PC-3 (cell line): ENCODE results near the gene MAMDC4. TPM values are rescaled to one million over a fixed set of nuclear protein-coding genes. Genes with fewer than 3 reads are reported as not detected.

Experiments used
- ATAC-seq: fragments of 200-7000 bp; cut with Tn5 transposase; 2 replicates; pipeline ENCODE4 v1.9.1; 2020; ENCODE audit warnings: mild to moderate bottlenecking, moderate library complexity
- BruUV-seq: library from RNA; stranded (reverse); fragments of 400-500 nt; replicated peaks from 2 replicates; lab custom pipeline; 2021; lab: Mats Ljungman, UMichigan
- CTCF ChIA-PET: fragments of 300-600 bp; sonication (Branson Sonifier 250); formaldehyde crosslinking; loops from one replicate; lab custom pipeline; 2022; ENCODE audit warnings: antibody characterized with exemption; lab: Charles Lee
- POLR2A ChIA-PET: fragments of 300-600 bp; sonication (Branson Sonifier 250); formaldehyde crosslinking; loops from one replicate; lab custom pipeline; 2022; ENCODE audit warnings: antibody characterized with exemption; ENCODE audit not compliant: unreplicated experiment; lab: Charles Lee
- DNase-seq: peaks from one replicate; pipeline ENCODE4 v3.0.0-alpha.2; 2015
- H2AFZ ChIP-seq: fragments of 300-600 bp; sonication (generic); 2 replicates; pipeline ENCODE4 v1.6.0; 2016; ENCODE audit warnings: antibody characterized with exemption, low read length
- H3F3A ChIP-seq: fragments of 300-600 bp; sonication (generic); one replicate; pipeline ENCODE4 v1.6.0; 2017; ENCODE audit warnings: antibody characterized with exemption, low read length, control low read depth, mild to moderate bottlenecking; ENCODE audit not compliant: unreplicated experiment
- H3K27ac ChIP-seq: fragments of 300-600 bp; sonication (generic); 2 replicates; pipeline ENCODE4 v1.5.1; 2016; ENCODE audit warnings: mild to moderate bottlenecking, low read length
- H3K27me3 ChIP-seq: fragments of 300-600 bp; sonication (generic); 2 replicates; pipeline ENCODE4 v1.6.1; 2016; ENCODE audit warnings: low read length, mixed read lengths
- H3K36me3 ChIP-seq: fragments of 300-600 bp; sonication (generic); 2 replicates; pipeline ENCODE4 v1.6.1; 2016; ENCODE audit warnings: low read depth, mixed run types, low read length, mixed read lengths
- H3K4me1 ChIP-seq: fragments of 300-600 bp; sonication (generic); 2 replicates; pipeline ENCODE4 v1.5.1; 2016; ENCODE audit warnings: low read length; ENCODE audit not compliant: insufficient read depth
- H3K4me2 ChIP-seq: fragments of 300-600 bp; sonication (generic); 2 replicates; pipeline ENCODE4 v1.6.0; 2016; ENCODE audit warnings: low read length
- H3K4me3 ChIP-seq: fragments of 300-600 bp; sonication (generic); 2 replicates; pipeline ENCODE4 v1.5.1; 2016; ENCODE audit warnings: mild to moderate bottlenecking, low read length, mixed read lengths
- H3K79me2 ChIP-seq: fragments of 300-600 bp; sonication (generic); 2 replicates; pipeline ENCODE4 v1.6.1; 2017; ENCODE audit warnings: low read length, mixed read lengths
- H3K9ac ChIP-seq: fragments of 300-600 bp; sonication (generic); 2 replicates; pipeline ENCODE4 v1.6.0; 2016; ENCODE audit warnings: mild to moderate bottlenecking, low read length
- H3K9me2 ChIP-seq: fragments of 300-600 bp; sonication (generic); replicated peaks from 2 replicates; pipeline ENCODE4 v1.6.1; 2016; ENCODE audit warnings: mixed run types, low read length, mixed read lengths
- H3K9me3 ChIP-seq: fragments of 300-600 bp; sonication (generic); 2 replicates; pipeline ENCODE4 v1.6.1; 2016; ENCODE audit warnings: low read length, mixed read lengths
- H4K20me1 ChIP-seq: fragments of 300-600 bp; sonication (generic); 2 replicates; pipeline ENCODE4 v1.6.1; 2016; ENCODE audit warnings: low read length, mixed read lengths
- EZH2 ChIP-seq: fragments of 300-600 bp; sonication (generic); IDR thresholded peaks from one replicate; pipeline ENCODE4 v1.6.1; 2017; ENCODE audit warnings: antibody characterized with exemption, mild to moderate bottlenecking, low read length; ENCODE audit not compliant: unreplicated experiment
- EZH2phosphoT487 ChIP-seq: fragments of 300-600 bp; sonication (generic); IDR thresholded peaks from 2 replicates; pipeline ENCODE4 v1.6.1; 2018; ENCODE audit warnings: mild to moderate bottlenecking, antibody characterized with exemption, low read length, borderline replicate concordance
- intact Hi-C: fragments of 100-400 bp; cut with micrococcal nuclease; formaldehyde crosslinking; loops from 2 replicates; pipeline ENCODE4 v1.9.0; 2023
- total RNA-seq: library from RNA; depleted of rRNA; stranded (reverse); fragments of >200 nt; gene quantifications from 2 replicates; pipeline ENCODE4 v1.2.3, GENCODE V29; 2014
- TF ChIP-seq, protein P1 (sequence below): fragments of 300-600 bp; sonication (generic); conservative IDR thresholded peaks from 2 replicates; pipeline ENCODE4 v1.5.1; 2017; ENCODE audit warnings: antibody characterized with exemption, low read depth, mild to moderate bottlenecking, low read length

Gene MAMDC4
- total RNA-seq, 1 experiment from 2014 or later: 3.0 TPM

DNA sequence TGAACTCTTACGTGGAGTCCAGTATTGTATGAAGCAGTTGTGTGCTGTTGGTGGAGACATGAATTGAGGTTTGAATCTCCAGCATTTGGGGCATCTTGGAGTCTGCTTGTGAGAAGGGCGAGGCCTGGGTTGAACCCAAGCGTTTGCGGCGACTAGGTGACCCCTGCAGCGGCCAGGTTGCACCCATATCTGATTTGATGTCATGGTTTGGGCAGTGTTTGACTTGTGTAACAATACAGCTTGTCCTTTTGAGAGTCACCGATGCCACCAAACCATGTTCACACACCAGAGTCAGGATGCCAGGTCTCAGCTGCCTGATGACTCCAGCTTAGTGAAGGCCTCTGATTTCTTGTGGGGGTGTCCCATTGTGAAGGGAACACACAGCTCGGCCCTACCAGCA is 36.3 kb downstream of the MAMDC4 start:
- TF ChIP-seq EZH2phosphoT487 (no peak), EZH2 (no peak)
- TF ChIP-seq, protein P1, sequence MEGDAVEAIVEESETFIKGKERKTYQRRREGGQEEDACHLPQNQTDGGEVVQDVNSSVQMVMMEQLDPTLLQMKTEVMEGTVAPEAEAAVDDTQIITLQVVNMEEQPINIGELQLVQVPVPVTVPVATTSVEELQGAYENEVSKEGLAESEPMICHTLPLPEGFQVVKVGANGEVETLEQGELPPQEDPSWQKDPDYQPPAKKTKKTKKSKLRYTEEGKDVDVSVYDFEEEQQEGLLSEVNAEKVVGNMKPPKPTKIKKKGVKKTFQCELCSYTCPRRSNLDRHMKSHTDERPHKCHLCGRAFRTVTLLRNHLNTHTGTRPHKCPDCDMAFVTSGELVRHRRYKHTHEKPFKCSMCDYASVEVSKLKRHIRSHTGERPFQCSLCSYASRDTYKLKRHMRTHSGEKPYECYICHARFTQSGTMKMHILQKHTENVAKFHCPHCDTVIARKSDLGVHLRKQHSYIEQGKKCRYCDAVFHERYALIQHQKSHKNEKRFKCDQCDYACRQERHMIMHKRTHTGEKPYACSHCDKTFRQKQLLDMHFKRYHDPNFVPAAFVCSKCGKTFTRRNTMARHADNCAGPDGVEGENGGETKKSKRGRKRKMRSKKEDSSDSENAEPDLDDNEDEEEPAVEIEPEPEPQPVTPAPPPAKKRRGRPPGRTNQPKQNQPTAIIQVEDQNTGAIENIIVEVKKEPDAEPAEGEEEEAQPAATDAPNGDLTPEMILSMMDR: no peak
- H3K79me2 ChIP-seq: peaks cover 73% of the 10 kb centered on the region
- H2AFZ ChIP-seq: no peak overlapping the region
- H3K27ac ChIP-seq: no peak overlapping the region
- BruUV-seq: no TSS peak
- H3F3A ChIP-seq: no peaks in the 10 kb centered on the region
- H3K4me2 ChIP-seq: no peak overlapping the region
- H3K9me2 ChIP-seq: no peaks in the 10 kb centered on the region
- H3K9ac ChIP-seq: no peak overlapping the region
- intact Hi-C loops: no loop called here
- DNase-seq (no peak), ATAC-seq (no peak)
- H3K4me1 ChIP-seq: no peaks in the 10 kb centered on the region
- H4K20me1 ChIP-seq: no peaks in the 10 kb centered on the region
- no peaks in the 10 kb centered on the region for H3K36me3 ChIP-seq
- ChIA-PET POLR2A (no interaction called here), CTCF (no interaction called here)
- H3K9me3 ChIP-seq: no peaks in the 10 kb centered on the region
- H3K4me3 ChIP-seq: no peak overlapping the region
- H3K27me3 ChIP-seq: no peaks in the 10 kb centered on the region

DNA sequence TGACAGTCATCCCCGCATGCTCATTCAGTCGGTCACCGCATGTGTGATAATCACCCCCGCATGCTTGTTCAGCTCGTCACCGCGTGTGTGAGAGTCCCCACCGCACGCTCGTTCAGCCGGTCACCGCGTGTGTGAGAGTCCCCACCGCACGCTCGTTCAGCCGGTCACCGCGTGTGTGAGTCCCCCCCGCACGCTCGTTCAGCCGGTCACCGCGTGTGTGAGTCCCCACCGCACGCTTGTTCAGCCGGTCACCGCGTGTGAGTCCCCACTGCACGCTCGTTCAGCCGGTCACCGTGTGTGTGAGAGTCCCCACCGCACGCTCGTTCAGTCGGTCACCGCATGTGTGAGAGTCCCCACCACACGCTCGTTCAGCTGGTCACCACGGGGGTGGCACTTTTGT is 37.7 kb downstream of the MAMDC4 start:
- Histone ChIP-seq H3K4me3 (no peak overlapping the region), H3K9me3 (no peaks in the 10 kb centered on the region), H4K20me1 (no peaks in the 10 kb centered on the region), H3K27ac (no peak overlapping the region), H2AFZ (no peak overlapping the region), H3K79me2 (peaks cover 80% of the 10 kb centered on the region), H3K36me3 (no peaks in the 10 kb centered on the region), H3K4me2 (no peak overlapping the region), H3F3A (no peaks in the 10 kb centered on the region), H3K4me1 (no peaks in the 10 kb centered on the region), H3K9ac (no peak overlapping the region), H3K9me2 (no peaks in the 10 kb centered on the region), H3K27me3 (no peaks in the 10 kb centered on the region)
- ChIA-PET CTCF (no interaction called here), POLR2A (no interaction called here)
- TF ChIP-seq, protein P1: no peak
- TF ChIP-seq EZH2 (no peak), EZH2phosphoT487 (no peak)
- BruUV-seq: no TSS peak
- ATAC-seq (no peak), DNase-seq (no peak)
- intact Hi-C loops: no loop called here

DNA sequence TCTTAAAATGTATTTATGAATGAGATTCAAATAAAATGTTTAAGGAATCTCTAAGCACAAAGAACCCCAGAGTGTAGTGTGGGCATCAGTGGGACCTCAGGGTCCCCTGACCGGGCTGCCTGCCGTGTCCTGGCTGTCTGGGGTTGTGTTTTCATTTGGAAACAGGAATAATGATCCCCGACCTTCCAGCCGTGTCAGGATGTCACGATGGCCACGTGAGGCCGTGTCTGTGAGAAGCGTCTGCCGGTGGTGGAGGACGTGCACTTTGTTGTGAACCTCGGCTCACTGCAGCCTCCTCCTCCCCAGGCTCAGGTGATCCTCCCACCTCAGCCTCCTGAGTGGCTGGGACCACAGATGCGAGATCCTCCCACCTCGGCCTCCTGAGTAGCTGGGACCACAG is 38.5 kb downstream of the MAMDC4 start:
- Histone ChIP-seq H3K27me3 (no peaks in the 10 kb centered on the region), H3K9me3 (no peaks in the 10 kb centered on the region), H3K36me3 (no peaks in the 10 kb centered on the region), H3F3A (no peaks in the 10 kb centered on the region), H3K27ac (no peak overlapping the region), H4K20me1 (no peaks in the 10 kb centered on the region), H3K9ac (no peak overlapping the region), H3K4me3 (no peak overlapping the region), H3K4me1 (no peaks in the 10 kb centered on the region), H3K9me2 (no peaks in the 10 kb centered on the region), H2AFZ (no peak overlapping the region), H3K4me2 (no peak overlapping the region), H3K79me2 (peaks cover 84% of the 10 kb centered on the region)
- ChIA-PET CTCF (no interaction called here), POLR2A (no interaction called here)
- DNase-seq (no peak), ATAC-seq (no peak)
- intact Hi-C loops: no loop called here
- BruUV-seq: no TSS peak
- TF ChIP-seq EZH2phosphoT487: no peak
- TF ChIP-seq, protein P1: no peak
- no peak for TF ChIP-seq EZH2
